ENCODE measurements around the gene CCDC197. TPM values are rescaled to one million over a fixed set of nuclear protein-coding genes. Genes with fewer than 3 reads are reported as not detected.

The CCDC197 gene
- total and polyA plus RNA-seq, 9 of the 15 experiments (the other 6 are each of a cell fraction or from before 2014, with no cell fraction given): not detected

DNA sequence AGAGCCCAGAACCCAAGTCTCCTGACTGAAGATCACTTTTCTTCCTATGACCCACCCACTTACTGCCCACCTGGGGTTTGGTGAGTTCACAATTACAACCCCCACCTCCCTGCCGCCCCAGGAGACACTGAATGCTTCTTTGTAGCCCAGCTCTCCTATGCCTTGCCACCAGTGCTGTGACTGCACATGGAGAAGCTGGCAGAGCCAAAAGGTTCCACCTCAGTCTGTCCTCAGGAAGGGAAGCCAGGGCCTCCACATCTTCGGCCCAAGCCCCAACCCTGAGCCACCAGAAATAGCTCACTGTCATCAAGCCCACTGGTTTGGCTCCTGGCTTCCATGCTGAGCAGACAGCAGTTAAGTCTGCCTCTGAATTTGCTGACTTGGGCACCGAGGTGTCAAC is 54.7 kb downstream of the CCDC197 start:
- Histone ChIP-seq H3K36me3 (ENCODE audit: control insufficient read depth, insufficient read depth, low read length) (peaks cover 93% of the 10 kb centered on the region), H2AFZ (ENCODE audit: low read depth, low read length) (no peak overlapping the region), H3K27ac (ENCODE audit: extremely low read depth, low read depth, low read length) (no peak overlapping the region), H3K4me3 (no peak overlapping the region), H3K79me2 (ENCODE audit: control insufficient read depth, insufficient read depth, low read length) (no peaks in the 10 kb centered on the region), H3K4me1 (replicated peaks in 1 of 2; ENCODE audit: control insufficient read depth in 2 of 2, insufficient read depth in 2 of 2, low read length in 2 of 2) (no peaks in the 10 kb centered on the region), H3K9me1 (ENCODE audit: control insufficient read depth, insufficient read depth, low read length) (no peaks in the 10 kb centered on the region), H4K20me1 (replicated peaks; ENCODE audit: control insufficient read depth, insufficient read depth, low read length) (no peaks in the 10 kb centered on the region), H3K9ac (ENCODE audit: insufficient read depth in 1 of 2, low read depth in 2 of 2, low read length in 2 of 2) (no peak overlapping the region), H3K27me3 (ENCODE audit: control insufficient read depth in 2 of 2, insufficient read depth in 2 of 2, low read length in 2 of 2) (no peaks in the 10 kb centered on the region), H3K4me2 (ENCODE audit: insufficient read depth, low read length) (no peak overlapping the region), H3K9me3 (replicated peaks; ENCODE audit: control insufficient read depth, insufficient read depth, low read depth, low read length) (no peaks in the 10 kb centered on the region)
- FAIRE-seq (no peak), DNase-seq (ENCODE audit: extremely low read depth in 1 of 4, low spot score in 3 of 4) (no peak), ATAC-seq (no peak)
- POLR2A ChIA-PET: interaction anchor here (0.8 kb wide), 1 partner anchor 29 kb away, joined by 3 read pairs; the partner anchor contains the start of genes DDX24 and IFI27L1
- CTCF ChIA-PET (ENCODE audit: low intra/inter-chr PET ratio): interaction anchor here (1.7 kb wide), 1 partner anchor 84 kb away, joined by 14 read pairs; no protein-coding TSS in a partner anchor
- in situ Hi-C loops (cut with MboI) (no loop called here), intact Hi-C loops (cut with micrococcal nuclease) (no loop called here)
- BruUV-seq (replicated peaks): no TSS peak
- TF ChIP-seq GABPA (tag; conservative IDR thresholded peaks at IDR 0.05; ENCODE audit: low read depth): no peak
- TF ChIP-seq TAL1 (IDR thresholded peaks at IDR 0.05): no peak
- no peak for TF ChIP-seq CHCHD3 (CRISPR knock-in tag; IDR thresholded peaks at IDR 0.05)
- 100% methylated on average over 3 of the region's 3 CpGs for WGBS (ENCODE audit: insufficient coverage, low coverage, missing lambda C conversion rate)

- H3K4me3 ChIP-seq: no peak overlapping the region
- BruUV-seq (replicated peaks): no TSS peak
- no peaks in the 10 kb centered on the region for H4K20me1 ChIP-seq (replicated peaks; ENCODE audit: control insufficient read depth, insufficient read depth, low read length)
- intact Hi-C loops (cut with micrococcal nuclease) (no loop called here), in situ Hi-C loops (cut with MboI) (no loop called here)
- H3K9me1 ChIP-seq (ENCODE audit: control insufficient read depth, insufficient read depth, low read length): no peaks in the 10 kb centered on the region
- POLR2A ChIA-PET: interaction anchor here (0.8 kb wide), 1 partner anchor 29 kb away, joined by 3 read pairs; the partner anchor contains the start of genes DDX24 and IFI27L1
- no peaks in the 10 kb centered on the region for H3K4me1 ChIP-seq (replicated peaks in 1 of 2; ENCODE audit: control insufficient read depth in 2 of 2, insufficient read depth in 2 of 2, low read length in 2 of 2)
- H3K79me2 ChIP-seq (ENCODE audit: control insufficient read depth, insufficient read depth, low read length): no peaks in the 10 kb centered on the region
- no peaks in the 10 kb centered on the region for H3K9me3 ChIP-seq (replicated peaks; ENCODE audit: control insufficient read depth, insufficient read depth, low read depth, low read length)
- TF ChIP-seq NR2F6 (CRISPR knock-in tag; IDR thresholded peaks at IDR 0.05) (no peak), RBM34 (IDR thresholded peaks at IDR 0.05; ENCODE audit: borderline replicate concordance, insufficient read depth, low read length) (no peak), HNRNPH1 (optimal IDR thresholded peaks at IDR 0.05; ENCODE audit: low read depth, low read length) (no peak), SAP30 (IDR thresholded peaks at IDR 0.05; ENCODE audit: borderline replicate concordance, insufficient read depth, low read depth, low read length, poor library complexity, severe bottlenecking) (no peak), CTCFL (IDR thresholded peaks at IDR 0.05; ENCODE audit: borderline replicate concordance, insufficient read depth, low read depth, low read length, poor library complexity, severe bottlenecking) (no peak), JUND (IDR thresholded peaks at IDR 0.05; ENCODE audit: borderline replicate concordance, low read depth, low read length) (no peak), JUND (tag; IDR thresholded peaks at IDR 0.05; ENCODE audit: borderline replicate concordance, low read depth, low read length) (no peak), TEAD2 (tag; IDR thresholded peaks at IDR 0.05) (no peak), TEAD1 (CRISPR knock-in tag; IDR thresholded peaks at IDR 0.05) (no peak), ZNF146 (CRISPR knock-in tag; IDR thresholded peaks at IDR 0.05; ENCODE audit: unreplicated experiment) (no peak), GATA2 (CRISPR knock-in tag; IDR thresholded peaks at IDR 0.05) (no peak), SPI1 (IDR thresholded peaks at IDR 0.05; ENCODE audit: borderline replicate concordance, low read depth, low read length) (no peak)
- ATAC-seq (no peak), DNase-seq (ENCODE audit: extremely low read depth in 1 of 4, low spot score in 3 of 4) (no peak), FAIRE-seq (no peak)
- no peak overlapping the region for H2AFZ ChIP-seq (ENCODE audit: low read depth, low read length)
- no peak overlapping the region for H3K4me2 ChIP-seq (ENCODE audit: insufficient read depth, low read length)
- H3K27ac ChIP-seq (ENCODE audit: extremely low read depth, low read depth, low read length): no peak overlapping the region
- H3K9ac ChIP-seq (ENCODE audit: insufficient read depth in 1 of 2, low read depth in 2 of 2, low read length in 2 of 2): no peak overlapping the region
- WGBS (ENCODE audit: insufficient coverage, low coverage, missing lambda C conversion rate): 83% methylated on average over 1 of the region's 1 CpG
- no peaks in the 10 kb centered on the region for H3K27me3 ChIP-seq (ENCODE audit: control insufficient read depth in 2 of 2, insufficient read depth in 2 of 2, low read length in 2 of 2)
- H3K36me3 ChIP-seq (ENCODE audit: control insufficient read depth, insufficient read depth, low read length): peaks cover 95% of the 10 kb centered on the region
- CTCF ChIA-PET (ENCODE audit: low intra/inter-chr PET ratio): interaction anchor here (1.7 kb wide), 1 partner anchor 84 kb away, joined by 14 read pairs; no protein-coding TSS in a partner anchor
These were observed 55.1 kb downstream of the CCDC197 start for GRCh38 chr14:94052199-94052598.
